ENCODE results near the gene TAF4B. TPM values are rescaled to one million over a fixed set of nuclear protein-coding genes. Genes with fewer than 3 reads are reported as not detected.

TAF4B gene
- total and polyA plus RNA-seq, 9 of the 15 experiments (the other 6 are each of a cell fraction or from before 2014, with no cell fraction given) = 4.5 to 25.3 (median 20.5) TPM

DNA sequence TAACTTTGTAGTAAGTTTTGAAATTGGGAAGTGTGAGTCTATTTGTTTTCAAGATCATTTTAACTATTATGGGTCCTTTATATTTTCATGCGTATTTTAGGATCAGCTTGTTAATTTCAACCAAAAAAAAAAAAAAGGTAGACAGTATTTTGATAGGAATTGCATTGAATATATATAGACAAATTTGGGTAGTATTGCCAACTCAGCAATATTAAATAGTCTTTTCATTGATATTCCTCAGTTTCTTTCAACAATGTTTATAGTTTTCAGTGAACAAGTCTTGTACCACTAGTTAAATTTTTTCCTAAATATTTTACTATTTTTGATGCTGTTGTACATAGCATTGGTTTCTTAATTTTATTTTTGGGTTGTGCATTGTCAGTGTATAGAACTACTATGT is 149.9 kb downstream of the TAF4B start:
- Histone ChIP-seq H3K4me2 (ENCODE audit: insufficient read depth, low read length) (no peak overlapping the region), H3K9ac (ENCODE audit: insufficient read depth in 1 of 2, low read depth in 2 of 2, low read length in 2 of 2) (no peak overlapping the region), H2AFZ (ENCODE audit: low read depth, low read length) (no peak overlapping the region), H3K4me1 (replicated peaks in 1 of 2; ENCODE audit: control insufficient read depth in 2 of 2, insufficient read depth in 2 of 2, low read length in 2 of 2) (no peaks in the 10 kb centered on the region), H3K79me2 (ENCODE audit: control insufficient read depth, insufficient read depth, low read length) (no peaks in the 10 kb centered on the region), H3K4me3 (no peak overlapping the region), H3K27me3 (ENCODE audit: control insufficient read depth in 2 of 2, insufficient read depth in 2 of 2, low read length in 2 of 2) (no peaks in the 10 kb centered on the region), H3K27ac (ENCODE audit: extremely low read depth, low read depth, low read length) (no peak overlapping the region), H3K36me3 (ENCODE audit: control insufficient read depth, insufficient read depth, low read length) (no peaks in the 10 kb centered on the region), H4K20me1 (replicated peaks; ENCODE audit: control insufficient read depth, insufficient read depth, low read length) (no peaks in the 10 kb centered on the region), H3K9me1 (ENCODE audit: control insufficient read depth, insufficient read depth, low read length) (no peaks in the 10 kb centered on the region), H3K9me3 (replicated peaks; ENCODE audit: control insufficient read depth, insufficient read depth, low read depth, low read length) (no peaks in the 10 kb centered on the region)
- ChIA-PET POLR2A (no interaction called here), CTCF (ENCODE audit: low intra/inter-chr PET ratio) (no interaction called here)
- ATAC-seq (no peak), FAIRE-seq (no peak), DNase-seq (ENCODE audit: extremely low read depth in 1 of 4, low spot score in 3 of 4) (no peak)
- no TSS peak for BruUV-seq (replicated peaks)
- intact Hi-C loops (cut with micrococcal nuclease) (no loop called here), in situ Hi-C loops (cut with MboI) (no loop called here)
- 75% methylated on average over 1 of the region's 1 CpG for WGBS (ENCODE audit: insufficient coverage, low coverage, missing lambda C conversion rate)
- TF ChIP-seq, protein P1, sequence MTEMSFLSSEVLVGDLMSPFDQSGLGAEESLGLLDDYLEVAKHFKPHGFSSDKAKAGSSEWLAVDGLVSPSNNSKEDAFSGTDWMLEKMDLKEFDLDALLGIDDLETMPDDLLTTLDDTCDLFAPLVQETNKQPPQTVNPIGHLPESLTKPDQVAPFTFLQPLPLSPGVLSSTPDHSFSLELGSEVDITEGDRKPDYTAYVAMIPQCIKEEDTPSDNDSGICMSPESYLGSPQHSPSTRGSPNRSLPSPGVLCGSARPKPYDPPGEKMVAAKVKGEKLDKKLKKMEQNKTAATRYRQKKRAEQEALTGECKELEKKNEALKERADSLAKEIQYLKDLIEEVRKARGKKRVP (CRISPR knock-in tag; IDR thresholded peaks at IDR 0.05) = no peak
- TF ChIP-seq U2AF1 (optimal IDR thresholded peaks at IDR 0.05; ENCODE audit: low read depth, low read length) = no peak
- TF ChIP-seq MCM5 (IDR thresholded peaks at IDR 0.05; ENCODE audit: low read depth) = no peak
- no peak for TF ChIP-seq LARP7 (IDR thresholded peaks at IDR 0.05)
- TF ChIP-seq C11orf30 (IDR thresholded peaks at IDR 0.05; ENCODE audit: low read depth) = peak; percentile 89
- TF ChIP-seq ZNF444 (CRISPR knock-in tag; IDR thresholded peaks at IDR 0.05) = no peak
- peak; percentile 97 for TF ChIP-seq ZNF316 (IDR thresholded peaks at IDR 0.05)
- TF ChIP-seq MAFK (IDR thresholded peaks at IDR 0.05; ENCODE audit: low read length) = peak; percentile 97
- peak; percentile 95 for TF ChIP-seq MAFF (IDR thresholded peaks at IDR 0.05; ENCODE audit: low read length)
- TF ChIP-seq MAFG (tag; conservative IDR thresholded peaks at IDR 0.05) = peak; percentile 90
- no peak for TF ChIP-seq CHD2 (IDR thresholded peaks at IDR 0.05; ENCODE audit: low read depth, low read length)
